ENCODE results near the gene GADL1.

GRCh38 chr3:30696896-30697295 lies 197.6 kb downstream of the GADL1 start:
- TF ChIP-seq TARDBP (IDR thresholded peaks at IDR 0.05): no peak
- TF ChIP-seq SP1 (IDR thresholded peaks at IDR 0.05): no peak
- TF ChIP-seq ARNT (IDR thresholded peaks at IDR 0.05): no peak
- TF ChIP-seq LEF1 (IDR thresholded peaks at IDR 0.05; ENCODE audit: borderline replicate concordance): no peak
- no peak for TF ChIP-seq FOXK2 (IDR thresholded peaks at IDR 0.05)
- TF ChIP-seq L3MBTL2 (conservative IDR thresholded peaks at IDR 0.05): no peak
- no peak for TF ChIP-seq NFRKB (IDR thresholded peaks at IDR 0.05)
- TF ChIP-seq FOXM1 (IDR thresholded peaks at IDR 0.05; ENCODE audit: borderline replicate concordance): no peak
- no peak for TF ChIP-seq PKNOX1 (IDR thresholded peaks at IDR 0.05)
- no peak for TF ChIP-seq SUZ12 (IDR thresholded peaks at IDR 0.05)
- TF ChIP-seq BHLHE40 (IDR thresholded peaks at IDR 0.05; ENCODE audit: borderline replicate concordance): no peak
- no peak for TF ChIP-seq FOXA1 (IDR thresholded peaks at IDR 0.05)
- no peak for TF ChIP-seq HDGF (IDR thresholded peaks at IDR 0.05; ENCODE audit: borderline replicate concordance)
- TF ChIP-seq ZNF384 (IDR thresholded peaks at IDR 0.05): no peak
